HEK293 (cell line): Measurements from ENCODE around the gene NR3C2.

ENCODE experiments used
- CTCF ChIA-PET: fragments of 350-600 bp; formaldehyde crosslinking; extraction: SDS; loops from one replicate; lab custom pipeline; 2021; ENCODE audit warnings: antibody characterized with exemption; lab: Yijun Ruan, JAX
- POLR2A ChIA-PET: fragments of 300-600 bp; formaldehyde crosslinking; extraction: SDS; loops from one replicate; lab custom pipeline; 2020; ENCODE audit warnings: antibody characterized with exemption, inconsistent platforms; lab: Yijun Ruan, JAX
- H3K27ac ChIP-seq: fragments of 200-500 bp; sonication (Bioruptor generic); 2 replicates; pipeline ENCODE4 v1.5.1; 2014; ENCODE audit warnings: low read depth, low read length, control low read depth, inconsistent platforms; ENCODE audit errors: extremely low read depth
- H3K36me3 ChIP-seq, 2 experiments: fragments of 200-500 bp in 1 of 2; sonication (Bioruptor generic) in 1 of 2; 1 replicate in 1 of 2; 2 replicates in 1 of 2; pipeline ENCODE4 v1.5.1; 2014 to 2017; ENCODE audit warnings: inconsistent platforms in 2 of 2, low read length in 2 of 2; ENCODE audit not compliant: control insufficient read depth in 2 of 2, insufficient read depth in 1 of 2
- H3K4me1 ChIP-seq: fragments of 200-500 bp; sonication (Bioruptor generic); 2 replicates; pipeline ENCODE4 v1.5.1; 2014; ENCODE audit warnings: mild to moderate bottlenecking, low read length, inconsistent platforms; ENCODE audit not compliant: control insufficient read depth, insufficient read depth
- H3K4me3 ChIP-seq: 2 replicates; pipeline ENCODE4 v1.5.1; 2011; ENCODE audit warnings: low read depth, mild to moderate bottlenecking, control low read depth, low read length, moderate library complexity
- H3K9me3 ChIP-seq: fragments of 200-500 bp; sonication (Bioruptor generic); 2 replicates; pipeline ENCODE4 v1.5.1; 2014; ENCODE audit warnings: low read depth, low read length, inconsistent platforms; ENCODE audit not compliant: control insufficient read depth, insufficient read depth
- BCL11A ChIP-seq: fragments of 450-650 bp; formaldehyde crosslinking; IDR thresholded peaks from 2 replicates; pipeline ENCODE4 v1.5.1; 2016; ENCODE audit warnings: low read depth, missing biosample characterization, missing genetic modification characterization
- FEZF1 ChIP-seq: fragments of 450-650 bp; formaldehyde crosslinking; IDR thresholded peaks from 2 replicates; pipeline ENCODE4 v1.5.1; 2016; ENCODE audit warnings: missing biosample characterization, missing genetic modification characterization
- MEIS1 ChIP-seq: sonication (generic); formaldehyde crosslinking; IDR thresholded peaks from 2 replicates; pipeline ENCODE4 v1.8.1; 2022; ENCODE audit warnings: missing genetic modification reagents, mild to moderate bottlenecking, borderline replicate concordance
- REPIN1 ChIP-seq: fragments of 450-650 bp; formaldehyde crosslinking; IDR thresholded peaks from 2 replicates; pipeline ENCODE4 v1.5.1; 2017; ENCODE audit warnings: missing biosample characterization, missing genetic modification characterization, low read depth
- TRIM28 ChIP-seq: IDR thresholded peaks from 2 replicates; pipeline ENCODE4 v1.6.1; 2011; ENCODE audit warnings: low read length, control low read depth, borderline replicate concordance
- ZBTB48 ChIP-seq: fragments of 450-650 bp; formaldehyde crosslinking; IDR thresholded peaks from 2 replicates; pipeline ENCODE4 v1.5.1; 2016; ENCODE audit warnings: missing biosample characterization, missing genetic modification characterization
- ZFP37 ChIP-seq: fragments of 450-650 bp; formaldehyde crosslinking; IDR thresholded peaks from 2 replicates; pipeline ENCODE4 v1.5.1; 2016; ENCODE audit warnings: missing biosample characterization, missing genetic modification characterization
- ZNF10 ChIP-seq: fragments of 450-650 bp; formaldehyde crosslinking; IDR thresholded peaks from 2 replicates; pipeline ENCODE4 v1.5.1; 2017; ENCODE audit warnings: missing biosample characterization, missing genetic modification characterization
- ZNF133 ChIP-seq: fragments of 450-650 bp; formaldehyde crosslinking; IDR thresholded peaks from 2 replicates; pipeline ENCODE4 v1.5.1; 2016; ENCODE audit warnings: missing biosample characterization, missing genetic modification characterization
- ZNF138 ChIP-seq: fragments of 450-650 bp; formaldehyde crosslinking; IDR thresholded peaks from 2 replicates; pipeline ENCODE4 v1.5.1; 2016; ENCODE audit warnings: missing biosample characterization, missing genetic modification characterization, borderline replicate concordance
- ZNF302 ChIP-seq: fragments of 450-650 bp; formaldehyde crosslinking; IDR thresholded peaks from 2 replicates; pipeline ENCODE4 v1.5.1; 2016; ENCODE audit warnings: missing biosample characterization, missing genetic modification characterization, low read depth
- ZNF449 ChIP-seq: fragments of 450-650 bp; formaldehyde crosslinking; IDR thresholded peaks from 2 replicates; pipeline ENCODE4 v1.5.1; 2017; ENCODE audit warnings: missing biosample characterization, mild to moderate bottlenecking, missing genetic modification characterization, moderate library complexity
- ZNF548 ChIP-seq: fragments of 450-650 bp; formaldehyde crosslinking; IDR thresholded peaks from 2 replicates; pipeline ENCODE4 v1.5.1; 2016; ENCODE audit warnings: missing biosample characterization, missing genetic modification characterization
- ZNF555 ChIP-seq: fragments of 450-650 bp; formaldehyde crosslinking; conservative IDR thresholded peaks from 2 replicates; pipeline ENCODE4 v1.5.1; 2017; ENCODE audit warnings: missing biosample characterization, mild to moderate bottlenecking, missing genetic modification characterization, inconsistent platforms
- ZNF560 ChIP-seq: fragments of 450-650 bp; formaldehyde crosslinking; IDR thresholded peaks from 2 replicates; pipeline ENCODE4 v1.5.1; 2017; ENCODE audit warnings: missing biosample characterization, missing genetic modification characterization, borderline replicate concordance
- ZNF561 ChIP-seq: fragments of 450-650 bp; IDR thresholded peaks from 2 replicates; pipeline ENCODE4 v1.5.1; 2018; ENCODE audit warnings: missing biosample characterization, missing genetic modification characterization, borderline replicate concordance
- ZNF571 ChIP-seq: fragments of 450-650 bp; formaldehyde crosslinking; IDR thresholded peaks from 2 replicates; pipeline ENCODE4 v1.5.0; 2017; ENCODE audit warnings: missing biosample characterization, missing genetic modification characterization
- ZNF623 ChIP-seq: fragments of 450-650 bp; formaldehyde crosslinking; IDR thresholded peaks from 2 replicates; pipeline ENCODE4 v1.5.1; 2016; ENCODE audit warnings: missing biosample characterization, missing genetic modification characterization
- ZNF624 ChIP-seq: fragments of 450-650 bp; formaldehyde crosslinking; IDR thresholded peaks from 2 replicates; pipeline ENCODE4 v1.5.1; 2017; ENCODE audit warnings: missing biosample characterization, missing genetic modification characterization
- ZNF76 ChIP-seq: fragments of 450-650 bp; formaldehyde crosslinking; IDR thresholded peaks from 2 replicates; pipeline ENCODE4; 2016; ENCODE audit warnings: low read depth, missing biosample characterization, missing genetic modification characterization, borderline replicate concordance
- ZNF785 ChIP-seq: fragments of 450-650 bp; formaldehyde crosslinking; IDR thresholded peaks from 2 replicates; pipeline ENCODE4 v1.5.1; 2016; ENCODE audit warnings: missing biosample characterization, missing genetic modification characterization
- TF ChIP-seq, protein P1 (sequence below): fragments of 450-650 bp; formaldehyde crosslinking; IDR thresholded peaks from 2 replicates; pipeline ENCODE4 v1.5.1; 2016; ENCODE audit warnings: missing biosample characterization, missing genetic modification characterization
- TF ChIP-seq, protein P2 (sequence below): fragments of 450-650 bp; formaldehyde crosslinking; IDR thresholded peaks from 2 replicates; pipeline ENCODE4 v1.5.1; 2016; ENCODE audit warnings: missing biosample characterization, missing genetic modification characterization
- TF ChIP-seq, protein P3 (sequence below): fragments of 450-650 bp; formaldehyde crosslinking; IDR thresholded peaks from 2 replicates; pipeline ENCODE4 v1.5.1; 2017; ENCODE audit warnings: missing biosample characterization, missing genetic modification characterization
- TF ChIP-seq, protein P4 (sequence below): fragments of 450-650 bp; formaldehyde crosslinking; IDR thresholded peaks from 2 replicates; pipeline ENCODE4 v1.5.1; 2016; ENCODE audit warnings: missing biosample characterization, missing genetic modification characterization

Gene NR3C2

DNA sequence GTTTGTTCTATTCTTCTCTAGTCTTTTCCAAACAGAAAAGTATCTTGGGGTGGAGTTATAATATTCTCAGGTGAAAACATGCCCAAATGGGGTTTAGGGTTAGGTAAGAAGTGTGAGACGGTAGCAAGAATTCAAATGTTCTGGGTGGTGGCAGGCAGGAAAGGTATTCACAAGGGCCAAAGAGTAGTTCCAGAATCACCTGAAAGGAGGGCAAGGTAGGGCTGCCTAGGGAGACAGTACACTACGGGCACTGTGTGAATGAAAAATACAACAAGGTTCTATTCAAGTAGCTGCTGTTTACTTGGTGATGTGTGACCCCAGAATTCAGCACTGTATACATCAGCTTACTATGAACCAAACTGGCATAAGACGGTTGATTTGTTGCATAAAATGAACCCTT, 51.9 kb downstream of the NR3C2 start:
- Histone ChIP-seq H3K4me1 (peaks cover 2% of the 10 kb centered on the region; the same call in 1 of the 2 replicates), H3K27ac (no peak overlapping the region), H3K36me3 (no peaks in the 10 kb centered on the region), H3K4me3 (no peak overlapping the region), H3K9me3 (no peaks in the 10 kb centered on the region)
- POLR2A ChIA-PET: no interaction called here
- TF ChIP-seq ZNF561 (tag by site-specific recombination): no peak
- TF ChIP-seq ZNF133 (tag by site-specific recombination): no peak
- TF ChIP-seq BCL11A (tag by site-specific recombination): no peak
- TF ChIP-seq ZBTB48 (tag by site-specific recombination): no peak
- TF ChIP-seq, protein P1, sequence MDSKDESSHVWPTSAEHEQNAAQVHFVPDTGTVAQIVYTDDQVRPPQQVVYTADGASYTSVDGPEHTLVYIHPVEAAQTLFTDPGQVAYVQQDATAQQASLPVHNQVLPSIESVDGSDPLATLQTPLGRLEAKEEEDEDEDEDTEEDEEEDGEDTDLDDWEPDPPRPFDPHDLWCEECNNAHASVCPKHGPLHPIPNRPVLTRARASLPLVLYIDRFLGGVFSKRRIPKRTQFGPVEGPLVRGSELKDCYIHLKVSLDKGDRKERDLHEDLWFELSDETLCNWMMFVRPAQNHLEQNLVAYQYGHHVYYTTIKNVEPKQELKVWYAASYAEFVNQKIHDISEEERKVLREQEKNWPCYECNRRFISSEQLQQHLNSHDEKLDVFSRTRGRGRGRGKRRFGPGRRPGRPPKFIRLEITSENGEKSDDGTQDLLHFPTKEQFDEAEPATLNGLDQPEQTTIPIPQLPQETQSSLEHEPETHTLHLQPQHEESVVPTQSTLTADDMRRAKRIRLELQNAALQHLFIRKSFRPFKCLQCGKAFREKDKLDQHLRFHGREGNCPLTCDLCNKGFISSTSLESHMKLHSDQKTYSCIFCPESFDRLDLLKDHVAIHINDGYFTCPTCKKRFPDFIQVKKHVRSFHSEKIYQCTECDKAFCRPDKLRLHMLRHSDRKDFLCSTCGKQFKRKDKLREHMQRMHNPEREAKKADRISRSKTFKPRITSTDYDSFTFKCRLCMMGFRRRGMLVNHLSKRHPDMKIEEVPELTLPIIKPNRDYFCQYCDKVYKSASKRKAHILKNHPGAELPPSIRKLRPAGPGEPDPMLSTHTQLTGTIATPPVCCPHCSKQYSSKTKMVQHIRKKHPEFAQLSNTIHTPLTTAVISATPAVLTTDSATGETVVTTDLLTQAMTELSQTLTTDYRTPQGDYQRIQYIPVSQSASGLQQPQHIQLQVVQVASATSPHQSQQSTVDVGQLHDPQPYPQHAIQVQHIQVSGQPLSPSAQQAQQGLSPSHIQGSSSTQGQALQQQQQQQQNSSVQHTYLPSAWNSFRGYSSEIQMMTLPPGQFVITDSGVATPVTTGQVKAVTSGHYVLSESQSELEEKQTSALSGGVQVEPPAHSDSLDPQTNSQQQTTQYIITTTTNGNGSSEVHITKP: no peak
- no peak for TF ChIP-seq MEIS1 (CRISPR knock-in tag)
- no peak for TF ChIP-seq ZNF623 (tag by site-specific recombination)
- TF ChIP-seq ZFP37 (tag by site-specific recombination): no peak
- TF ChIP-seq ZNF449 (tag by site-specific recombination): no peak
- TF ChIP-seq ZNF138 (tag by site-specific recombination): no peak
- TF ChIP-seq, protein P2, sequence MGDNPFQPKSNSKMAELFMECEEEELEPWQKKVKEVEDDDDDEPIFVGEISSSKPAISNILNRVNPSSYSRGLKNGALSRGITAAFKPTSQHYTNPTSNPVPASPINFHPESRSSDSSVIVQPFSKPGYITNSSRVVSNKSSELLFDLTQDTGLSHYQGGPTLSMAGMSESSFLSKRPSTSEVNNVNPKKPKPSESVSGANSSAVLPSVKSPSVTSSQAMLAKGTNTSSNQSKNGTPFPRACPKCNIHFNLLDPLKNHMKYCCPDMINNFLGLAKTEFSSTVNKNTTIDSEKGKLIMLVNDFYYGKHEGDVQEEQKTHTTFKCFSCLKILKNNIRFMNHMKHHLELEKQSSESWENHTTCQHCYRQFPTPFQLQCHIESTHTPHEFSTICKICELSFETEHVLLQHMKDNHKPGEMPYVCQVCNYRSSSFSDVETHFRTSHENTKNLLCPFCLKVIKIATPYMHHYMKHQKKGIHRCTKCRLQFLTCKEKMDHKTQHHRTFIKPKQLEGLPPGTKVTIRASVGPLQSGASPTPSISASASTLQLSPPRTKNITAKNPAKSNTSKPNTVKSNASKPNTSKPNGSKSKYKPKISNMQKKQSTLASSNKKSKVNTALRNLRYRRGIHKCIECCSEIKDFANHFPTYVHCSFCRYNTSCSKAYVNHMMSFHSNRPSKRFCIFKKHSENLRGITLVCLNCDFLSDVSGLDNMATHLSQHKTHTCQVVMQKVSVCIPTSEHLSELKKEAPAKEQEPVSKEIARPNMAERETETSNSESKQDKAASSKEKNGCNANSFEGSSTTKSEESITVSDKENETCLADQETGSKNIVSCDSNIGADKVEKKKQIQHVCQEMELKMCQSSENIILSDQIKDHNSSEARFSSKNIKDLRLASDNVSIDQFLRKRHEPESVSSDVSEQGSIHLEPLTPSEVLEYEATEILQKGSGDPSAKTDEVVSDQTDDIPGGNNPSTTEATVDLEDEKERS (tag by site-specific recombination): no peak
- TF ChIP-seq FEZF1 (tag by site-specific recombination): no peak
- CTCF ChIA-PET: interaction anchor here (0.6 kb wide), 1 partner anchor 1300 kb away, joined by 3 read pairs; no protein-coding TSS in a partner anchor

GRCh38 chr4:148380291-148380690, 61.9 kb downstream of the NR3C2 start:
- H3K27ac ChIP-seq: no peak overlapping the region
- POLR2A ChIA-PET: interaction anchor here (1.8 kb wide), 1 partner anchor 62 kb away, joined by 9 read pairs; the partner anchor contains the start of gene NR3C2
- peaks cover 8% of the 10 kb centered on the region for H3K4me1 ChIP-seq
- CTCF ChIA-PET: no interaction called here
- H3K9me3 ChIP-seq: no peaks in the 10 kb centered on the region
- no peaks in the 10 kb centered on the region for H3K36me3 ChIP-seq
- H3K4me3 ChIP-seq: no peak overlapping the region
- TF ChIP-seq ZFP37 (tag by site-specific recombination): no peak
- no peak for TF ChIP-seq ZNF76 (tag by site-specific recombination)
- TF ChIP-seq ZNF10: no peak
- TF ChIP-seq, protein P3, sequence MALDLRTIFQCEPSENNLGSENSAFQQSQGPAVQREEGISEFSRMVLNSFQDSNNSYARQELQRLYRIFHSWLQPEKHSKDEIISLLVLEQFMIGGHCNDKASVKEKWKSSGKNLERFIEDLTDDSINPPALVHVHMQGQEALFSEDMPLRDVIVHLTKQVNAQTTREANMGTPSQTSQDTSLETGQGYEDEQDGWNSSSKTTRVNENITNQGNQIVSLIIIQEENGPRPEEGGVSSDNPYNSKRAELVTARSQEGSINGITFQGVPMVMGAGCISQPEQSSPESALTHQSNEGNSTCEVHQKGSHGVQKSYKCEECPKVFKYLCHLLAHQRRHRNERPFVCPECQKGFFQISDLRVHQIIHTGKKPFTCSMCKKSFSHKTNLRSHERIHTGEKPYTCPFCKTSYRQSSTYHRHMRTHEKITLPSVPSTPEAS: no peak
- no peak for TF ChIP-seq ZNF138 (tag by site-specific recombination)
- no peak for TF ChIP-seq ZNF555 (tag by site-specific recombination)
- TF ChIP-seq ZNF624 (tag by site-specific recombination): no peak
- TF ChIP-seq ZNF785 (tag by site-specific recombination): no peak
- TF ChIP-seq TRIM28: no peak
- TF ChIP-seq ZNF571 (tag by site-specific recombination): no peak
- TF ChIP-seq, protein P4, sequence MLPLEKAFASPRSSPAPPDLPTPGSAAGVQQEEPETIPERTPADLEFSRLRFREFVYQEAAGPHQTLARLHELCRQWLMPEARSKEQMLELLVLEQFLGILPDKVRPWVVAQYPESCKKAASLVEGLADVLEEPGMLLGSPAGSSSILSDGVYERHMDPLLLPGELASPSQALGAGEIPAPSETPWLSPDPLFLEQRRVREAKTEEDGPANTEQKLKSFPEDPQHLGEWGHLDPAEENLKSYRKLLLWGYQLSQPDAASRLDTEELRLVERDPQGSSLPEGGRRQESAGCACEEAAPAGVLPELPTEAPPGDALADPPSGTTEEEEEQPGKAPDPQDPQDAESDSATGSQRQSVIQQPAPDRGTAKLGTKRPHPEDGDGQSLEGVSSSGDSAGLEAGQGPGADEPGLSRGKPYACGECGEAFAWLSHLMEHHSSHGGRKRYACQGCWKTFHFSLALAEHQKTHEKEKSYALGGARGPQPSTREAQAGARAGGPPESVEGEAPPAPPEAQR (tag by site-specific recombination): no peak
- TF ChIP-seq REPIN1 (tag by site-specific recombination): no peak
- no peak for TF ChIP-seq ZNF548 (tag by site-specific recombination)
- TF ChIP-seq ZNF302 (tag by site-specific recombination): no peak
- TF ChIP-seq ZNF560: no peak
